PC-3 (cell line): ENCODE results near the gene ARF1. TPM values are rescaled to one million over a fixed set of nuclear protein-coding genes. Genes with fewer than 3 reads are reported as not detected.

Source experiments
- ATAC-seq: fragments of 200-7000 bp; cut with Tn5 transposase; 2 replicates; pipeline ENCODE4 v1.9.1; 2020; ENCODE audit warnings: mild to moderate bottlenecking, moderate library complexity
- BruUV-seq: library from RNA; stranded (reverse); fragments of 400-500 nt; replicated peaks from 2 replicates; lab custom pipeline; 2021; lab: Mats Ljungman, UMichigan
- CTCF ChIA-PET: fragments of 300-600 bp; sonication (Branson Sonifier 250); formaldehyde crosslinking; loops from one replicate; lab custom pipeline; 2022; ENCODE audit warnings: antibody characterized with exemption; lab: Charles Lee
- POLR2A ChIA-PET: fragments of 300-600 bp; sonication (Branson Sonifier 250); formaldehyde crosslinking; loops from one replicate; lab custom pipeline; 2022; ENCODE audit warnings: antibody characterized with exemption; ENCODE audit not compliant: unreplicated experiment; lab: Charles Lee
- DNase-seq: peaks from one replicate; pipeline ENCODE4 v3.0.0-alpha.2; 2015
- H2AFZ ChIP-seq: fragments of 300-600 bp; sonication (generic); 2 replicates; pipeline ENCODE4 v1.6.0; 2016; ENCODE audit warnings: antibody characterized with exemption, low read length
- H3F3A ChIP-seq: fragments of 300-600 bp; sonication (generic); one replicate; pipeline ENCODE4 v1.6.0; 2017; ENCODE audit warnings: antibody characterized with exemption, low read length, control low read depth, mild to moderate bottlenecking; ENCODE audit not compliant: unreplicated experiment
- H3K27ac ChIP-seq: fragments of 300-600 bp; sonication (generic); 2 replicates; pipeline ENCODE4 v1.5.1; 2016; ENCODE audit warnings: mild to moderate bottlenecking, low read length
- H3K27me3 ChIP-seq: fragments of 300-600 bp; sonication (generic); 2 replicates; pipeline ENCODE4 v1.6.1; 2016; ENCODE audit warnings: low read length, mixed read lengths
- H3K36me3 ChIP-seq: fragments of 300-600 bp; sonication (generic); 2 replicates; pipeline ENCODE4 v1.6.1; 2016; ENCODE audit warnings: low read depth, mixed run types, low read length, mixed read lengths
- H3K4me1 ChIP-seq: fragments of 300-600 bp; sonication (generic); 2 replicates; pipeline ENCODE4 v1.5.1; 2016; ENCODE audit warnings: low read length; ENCODE audit not compliant: insufficient read depth
- H3K4me2 ChIP-seq: fragments of 300-600 bp; sonication (generic); 2 replicates; pipeline ENCODE4 v1.6.0; 2016; ENCODE audit warnings: low read length
- H3K4me3 ChIP-seq: fragments of 300-600 bp; sonication (generic); 2 replicates; pipeline ENCODE4 v1.5.1; 2016; ENCODE audit warnings: mild to moderate bottlenecking, low read length, mixed read lengths
- H3K79me2 ChIP-seq: fragments of 300-600 bp; sonication (generic); 2 replicates; pipeline ENCODE4 v1.6.1; 2017; ENCODE audit warnings: low read length, mixed read lengths
- H3K9ac ChIP-seq: fragments of 300-600 bp; sonication (generic); 2 replicates; pipeline ENCODE4 v1.6.0; 2016; ENCODE audit warnings: mild to moderate bottlenecking, low read length
- H3K9me2 ChIP-seq: fragments of 300-600 bp; sonication (generic); replicated peaks from 2 replicates; pipeline ENCODE4 v1.6.1; 2016; ENCODE audit warnings: mixed run types, low read length, mixed read lengths
- H3K9me3 ChIP-seq: fragments of 300-600 bp; sonication (generic); 2 replicates; pipeline ENCODE4 v1.6.1; 2016; ENCODE audit warnings: low read length, mixed read lengths
- H4K20me1 ChIP-seq: fragments of 300-600 bp; sonication (generic); 2 replicates; pipeline ENCODE4 v1.6.1; 2016; ENCODE audit warnings: low read length, mixed read lengths
- EZH2 ChIP-seq: fragments of 300-600 bp; sonication (generic); IDR thresholded peaks from one replicate; pipeline ENCODE4 v1.6.1; 2017; ENCODE audit warnings: antibody characterized with exemption, mild to moderate bottlenecking, low read length; ENCODE audit not compliant: unreplicated experiment
- EZH2phosphoT487 ChIP-seq: fragments of 300-600 bp; sonication (generic); IDR thresholded peaks from 2 replicates; pipeline ENCODE4 v1.6.1; 2018; ENCODE audit warnings: mild to moderate bottlenecking, antibody characterized with exemption, low read length, borderline replicate concordance
- intact Hi-C: fragments of 100-400 bp; cut with micrococcal nuclease; formaldehyde crosslinking; loops from 2 replicates; pipeline ENCODE4 v1.9.0; 2023
- total RNA-seq: library from RNA; depleted of rRNA; stranded (reverse); fragments of >200 nt; gene quantifications from 2 replicates; pipeline ENCODE4 v1.2.3, GENCODE V29; 2014
- TF ChIP-seq, protein P1 (sequence below): fragments of 300-600 bp; sonication (generic); conservative IDR thresholded peaks from 2 replicates; pipeline ENCODE4 v1.5.1; 2017; ENCODE audit warnings: antibody characterized with exemption, low read depth, mild to moderate bottlenecking, low read length

Gene ARF1
- total RNA-seq, 1 experiment from 2014 or later: 688 TPM

DNA sequence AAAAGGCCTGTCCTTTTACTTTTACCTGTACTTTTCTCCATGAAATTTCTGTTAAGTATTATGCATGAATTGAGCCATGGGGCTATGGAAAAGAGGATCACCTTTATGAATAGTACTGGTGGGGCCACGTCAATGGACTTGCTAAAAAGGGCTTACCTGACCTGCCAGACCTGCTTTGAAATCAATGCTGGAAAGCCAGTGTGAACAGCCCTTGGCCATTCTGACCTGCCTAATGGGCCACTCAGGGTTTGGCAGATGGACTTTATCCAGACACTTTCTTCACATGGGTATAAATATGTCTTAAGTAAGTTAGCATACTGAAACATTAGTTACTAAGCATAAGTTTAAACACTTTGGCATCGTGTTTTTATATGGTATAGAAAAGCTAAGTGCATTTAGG, 49.3 kb downstream of the ARF1 start:
- Histone ChIP-seq H3K4me1 (peaks cover 12% of the 10 kb centered on the region), H3K4me2 (peak overlapping the region; percentile 82), H4K20me1 (no peaks in the 10 kb centered on the region), H2AFZ (peak overlapping the region; percentile 8), H3K9me3 (no peaks in the 10 kb centered on the region), H3K4me3 (peak overlapping the region; percentile 65), H3K9ac (0 out of 2 replicates have a peak overlapping the region, but pooled peaks have one; percentile 5), H3K79me2 (no peaks in the 10 kb centered on the region), H3K9me2 (no peaks in the 10 kb centered on the region), H3K27me3 (no peaks in the 10 kb centered on the region), H3F3A (peaks cover 5% of the 10 kb centered on the region), H3K27ac (peak overlapping the region; percentile 54), H3K36me3 (no peaks in the 10 kb centered on the region)
- TF ChIP-seq, protein P1, sequence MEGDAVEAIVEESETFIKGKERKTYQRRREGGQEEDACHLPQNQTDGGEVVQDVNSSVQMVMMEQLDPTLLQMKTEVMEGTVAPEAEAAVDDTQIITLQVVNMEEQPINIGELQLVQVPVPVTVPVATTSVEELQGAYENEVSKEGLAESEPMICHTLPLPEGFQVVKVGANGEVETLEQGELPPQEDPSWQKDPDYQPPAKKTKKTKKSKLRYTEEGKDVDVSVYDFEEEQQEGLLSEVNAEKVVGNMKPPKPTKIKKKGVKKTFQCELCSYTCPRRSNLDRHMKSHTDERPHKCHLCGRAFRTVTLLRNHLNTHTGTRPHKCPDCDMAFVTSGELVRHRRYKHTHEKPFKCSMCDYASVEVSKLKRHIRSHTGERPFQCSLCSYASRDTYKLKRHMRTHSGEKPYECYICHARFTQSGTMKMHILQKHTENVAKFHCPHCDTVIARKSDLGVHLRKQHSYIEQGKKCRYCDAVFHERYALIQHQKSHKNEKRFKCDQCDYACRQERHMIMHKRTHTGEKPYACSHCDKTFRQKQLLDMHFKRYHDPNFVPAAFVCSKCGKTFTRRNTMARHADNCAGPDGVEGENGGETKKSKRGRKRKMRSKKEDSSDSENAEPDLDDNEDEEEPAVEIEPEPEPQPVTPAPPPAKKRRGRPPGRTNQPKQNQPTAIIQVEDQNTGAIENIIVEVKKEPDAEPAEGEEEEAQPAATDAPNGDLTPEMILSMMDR: no peak
- TF ChIP-seq EZH2: no peak
- no peak for TF ChIP-seq EZH2phosphoT487
- BruUV-seq: no TSS peak
- ATAC-seq (no peak), DNase-seq (peak; percentile 58)
- ChIA-PET POLR2A (no interaction called here), CTCF (interaction anchor here (1.6 to 1.9 kb wide), 2 partner anchors 35 to 132 kb away, joined by 16 to 29 read pairs; partner anchors contain the start of gene IBA57)
- intact Hi-C loops: loop anchor here (1.0 kb wide), 6 partner anchors 8 to 384 kb away; no protein-coding TSS in a partner anchor

DNA sequence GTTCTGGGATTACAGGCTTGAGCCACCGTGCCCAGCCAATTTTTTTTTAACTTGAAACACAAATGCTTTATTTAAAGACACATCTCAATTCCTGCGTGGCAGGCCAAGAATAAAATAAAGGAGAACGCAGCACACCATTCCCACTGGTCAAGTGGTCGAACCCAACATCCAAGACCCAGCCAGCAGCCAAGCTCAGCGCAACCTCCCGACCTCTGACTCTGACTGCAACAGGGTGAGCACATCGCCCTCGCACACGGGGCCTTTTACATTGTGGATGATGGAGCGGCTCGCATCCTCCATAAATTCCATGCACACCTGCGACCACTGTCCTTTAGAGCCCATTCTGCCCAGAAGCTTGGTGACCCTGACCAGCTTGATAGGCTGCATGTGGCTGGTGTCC, 52.1 kb downstream of the ARF1 start:
- Histone ChIP-seq H3K4me2 (no peak overlapping the region), H3K4me1 (peaks cover 12% of the 10 kb centered on the region), H3K9me2 (no peaks in the 10 kb centered on the region), H3K27me3 (no peaks in the 10 kb centered on the region), H3K9me3 (no peaks in the 10 kb centered on the region), H2AFZ (no peak overlapping the region), H3K27ac (no peak overlapping the region), H3F3A (peaks cover 5% of the 10 kb centered on the region), H3K9ac (no peak overlapping the region), H3K4me3 (no peak overlapping the region), H3K79me2 (no peaks in the 10 kb centered on the region), H4K20me1 (no peaks in the 10 kb centered on the region), H3K36me3 (no peaks in the 10 kb centered on the region)
- ChIA-PET POLR2A (no interaction called here), CTCF (no interaction called here)
- DNase-seq (no peak), ATAC-seq (no peak)
- TF ChIP-seq, protein P1: no peak
- no peak for TF ChIP-seq EZH2
- TF ChIP-seq EZH2phosphoT487: no peak
- BruUV-seq: no TSS peak
- intact Hi-C loops: no loop called here

DNA sequence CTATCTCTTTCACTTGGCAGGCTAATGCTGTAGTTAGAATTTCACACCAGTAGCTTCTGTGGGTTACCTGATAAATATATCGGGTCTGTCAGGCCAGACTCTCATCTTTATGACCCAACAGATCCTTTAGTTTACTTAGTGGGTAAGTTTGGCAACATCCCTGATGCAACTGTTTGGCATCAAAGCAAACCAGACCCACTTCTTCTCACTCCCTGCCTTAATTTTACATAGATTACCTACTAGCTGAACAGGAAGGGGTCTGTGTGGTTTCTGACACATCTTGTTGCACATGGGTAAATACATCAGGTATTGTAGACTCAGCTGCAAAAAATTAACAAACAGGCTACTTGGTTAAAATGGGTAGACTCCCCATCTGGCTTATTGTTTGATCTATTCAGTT, 54.4 kb downstream of the ARF1 start:
- no peaks in the 10 kb centered on the region for H3F3A ChIP-seq
- BruUV-seq: no TSS peak
- POLR2A ChIA-PET: interaction anchor here (0.6 kb wide), 1 partner anchor 29 kb away, joined by 11 read pairs; the partner anchor contains the start of gene IBA57
- peaks cover 10% of the 10 kb centered on the region for H4K20me1 ChIP-seq
- peak; percentile 44 for DNase-seq
- no peak overlapping the region for H2AFZ ChIP-seq
- no peak for ATAC-seq
- H3K4me3 ChIP-seq: no peak overlapping the region
- H3K9ac ChIP-seq: no peak overlapping the region
- peaks cover 18% of the 10 kb centered on the region for H3K79me2 ChIP-seq
- H3K36me3 ChIP-seq: no peaks in the 10 kb centered on the region
- no peaks in the 10 kb centered on the region for H3K27me3 ChIP-seq
- intact Hi-C loops: no loop called here
- H3K4me1 ChIP-seq: peaks cover 11% of the 10 kb centered on the region
- no peaks in the 10 kb centered on the region for H3K9me2 ChIP-seq
- CTCF ChIA-PET: no interaction called here
- H3K27ac ChIP-seq: no peak overlapping the region
- H3K4me2 ChIP-seq: no peak overlapping the region
- no peaks in the 10 kb centered on the region for H3K9me3 ChIP-seq
- TF ChIP-seq, protein P1: no peak
- TF ChIP-seq EZH2 (no peak), EZH2phosphoT487 (no peak)
